NCI-H2171 treated with DMSO at 0.1 percent for 48 hours (cell line): ENCODE measurements around the gene ADGRE3.

Source experiments
- DNase-seq: peaks from one replicate; lab custom pipeline; 2025; lab: John Stamatoyannopoulos, UW

Gene ADGRE3, protein sequence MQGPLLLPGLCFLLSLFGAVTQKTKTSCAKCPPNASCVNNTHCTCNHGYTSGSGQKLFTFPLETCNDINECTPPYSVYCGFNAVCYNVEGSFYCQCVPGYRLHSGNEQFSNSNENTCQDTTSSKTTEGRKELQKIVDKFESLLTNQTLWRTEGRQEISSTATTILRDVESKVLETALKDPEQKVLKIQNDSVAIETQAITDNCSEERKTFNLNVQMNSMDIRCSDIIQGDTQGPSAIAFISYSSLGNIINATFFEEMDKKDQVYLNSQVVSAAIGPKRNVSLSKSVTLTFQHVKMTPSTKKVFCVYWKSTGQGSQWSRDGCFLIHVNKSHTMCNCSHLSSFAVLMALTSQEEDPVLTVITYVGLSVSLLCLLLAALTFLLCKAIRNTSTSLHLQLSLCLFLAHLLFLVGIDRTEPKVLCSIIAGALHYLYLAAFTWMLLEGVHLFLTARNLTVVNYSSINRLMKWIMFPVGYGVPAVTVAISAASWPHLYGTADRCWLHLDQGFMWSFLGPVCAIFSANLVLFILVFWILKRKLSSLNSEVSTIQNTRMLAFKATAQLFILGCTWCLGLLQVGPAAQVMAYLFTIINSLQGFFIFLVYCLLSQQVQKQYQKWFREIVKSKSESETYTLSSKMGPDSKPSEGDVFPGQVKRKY

DNA sequence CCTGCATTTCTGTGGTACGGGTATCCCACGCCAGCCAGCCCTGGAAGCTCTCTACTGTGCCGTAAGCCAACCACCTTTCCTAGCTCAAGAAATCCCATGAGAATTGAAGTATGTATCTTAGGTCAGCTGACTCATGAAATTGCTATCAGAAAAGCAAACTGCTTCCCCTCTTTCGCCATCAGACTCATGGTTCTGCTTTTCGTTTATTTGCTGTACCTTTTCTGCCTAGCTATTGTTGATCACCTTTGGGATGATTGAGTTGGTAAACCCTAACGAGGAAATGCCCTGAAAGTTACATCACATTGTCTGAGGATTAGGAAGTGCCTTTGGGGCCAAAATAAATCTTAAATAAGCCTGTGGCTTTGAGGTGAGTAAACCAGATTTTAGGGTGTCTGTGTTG, at the start of gene ADGRE3:
ADGRE3 (minus strand) TSS at position 81 of the 400 bp plus-strand sequence; CDS start at position 7, 74 bp downstream.
- no peak for DNase-seq

DNA sequence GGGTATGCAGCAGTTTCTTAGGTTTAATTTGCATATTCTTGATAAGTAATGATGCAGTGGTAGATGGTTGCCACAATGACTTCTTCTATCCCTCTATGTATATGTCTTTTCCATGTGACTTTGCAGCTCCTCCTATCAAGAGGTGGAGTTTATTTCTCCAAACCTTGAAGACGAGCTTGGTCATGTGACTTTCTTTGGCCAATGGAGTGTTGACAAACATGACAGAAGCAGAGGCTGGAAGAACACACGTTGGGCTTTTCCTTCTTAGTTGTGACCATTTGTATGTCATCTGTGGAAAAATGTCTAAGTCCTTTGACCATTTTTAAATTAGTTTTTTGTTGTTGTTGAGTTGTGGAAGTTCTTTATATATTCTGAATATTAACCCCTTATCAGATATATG, 47.5 kb upstream of the ADGRE3 start:
- DNase-seq, result no peak

DNA sequence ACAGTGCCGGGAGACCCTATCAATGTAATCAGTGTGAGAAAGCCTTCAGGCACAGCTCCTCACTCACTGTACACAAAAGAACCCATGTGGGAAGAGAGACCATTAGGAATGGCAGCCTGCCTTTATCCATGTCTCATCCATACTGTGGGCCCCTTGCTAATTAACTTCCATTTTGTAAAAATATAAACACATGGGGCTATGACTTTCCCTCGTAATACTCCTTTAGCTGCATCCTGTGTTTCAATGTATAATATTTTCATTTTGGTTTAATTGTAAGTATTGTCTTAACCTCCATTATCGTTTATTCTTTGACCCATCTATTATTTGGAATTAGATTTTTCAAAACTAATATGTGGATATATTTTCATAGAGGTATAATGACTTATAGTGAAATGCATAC, 44.5 kb upstream of the ADGRE3 start:
- no peak for DNase-seq

DNA sequence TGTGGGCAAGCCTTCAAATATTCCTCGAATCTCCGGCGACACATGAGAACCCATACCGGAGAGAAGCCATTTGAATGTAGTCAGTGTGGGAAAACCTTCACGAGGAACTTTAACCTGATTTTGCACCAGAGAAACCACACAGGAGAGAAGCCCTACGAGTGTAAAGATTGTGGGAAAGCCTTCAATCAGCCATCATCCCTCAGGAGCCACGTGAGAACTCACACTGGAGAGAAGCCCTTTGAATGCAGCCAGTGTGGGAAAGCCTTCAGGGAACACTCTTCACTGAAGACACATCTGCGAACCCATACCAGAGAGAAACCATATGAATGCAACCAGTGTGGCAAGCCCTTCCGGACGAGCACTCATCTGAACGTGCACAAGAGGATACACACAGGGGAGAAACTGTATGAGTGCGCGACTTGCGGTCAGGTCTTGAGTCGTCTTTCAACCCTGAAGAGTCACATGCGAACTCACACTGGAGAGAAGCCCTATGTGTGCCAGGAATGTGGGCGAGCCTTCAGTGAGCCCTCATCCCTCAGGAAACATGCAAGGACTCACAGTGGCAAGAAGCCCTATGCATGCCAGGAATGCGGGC, 44.0 kb upstream of the ADGRE3 start:
- DNase-seq, result no peak

DNA sequence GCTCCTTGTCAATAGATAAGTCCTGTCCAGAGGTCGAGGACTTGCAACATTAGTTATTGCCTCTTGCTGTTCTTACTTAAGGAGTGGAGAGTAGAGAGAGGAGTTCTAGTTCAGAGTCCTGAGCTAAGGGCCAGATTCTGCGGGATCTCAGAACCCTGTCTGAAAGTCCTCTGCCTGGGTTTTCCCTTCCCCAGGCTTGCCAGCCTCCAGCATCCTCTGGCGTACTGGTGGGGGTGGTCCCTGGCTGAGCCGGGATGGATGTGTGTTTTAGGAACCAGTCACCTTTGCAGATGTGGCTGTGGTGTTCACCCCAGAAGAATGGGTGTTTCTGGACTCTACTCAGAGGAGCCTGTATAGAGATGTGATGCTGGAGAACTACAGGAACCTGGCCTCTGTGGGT, 41.2 kb upstream of the ADGRE3 start:
- no peak for DNase-seq

DNA sequence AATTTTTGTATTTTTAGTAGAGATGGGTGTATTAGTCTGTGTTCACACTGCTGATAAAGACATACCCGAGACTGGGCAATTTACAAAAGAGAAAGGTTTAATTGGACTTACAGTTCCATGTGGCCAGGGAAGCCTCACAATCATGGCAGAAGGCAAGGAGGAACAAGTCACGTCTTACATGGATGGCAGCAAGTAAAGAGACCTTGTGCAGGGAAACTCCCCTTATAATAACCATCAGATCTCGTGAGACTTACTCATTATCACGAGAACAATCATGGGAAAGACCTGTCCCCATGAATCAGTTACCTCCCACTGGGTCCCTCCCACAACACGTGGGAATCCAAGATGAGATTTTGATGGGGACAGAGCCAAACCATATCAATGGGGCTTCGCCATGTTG, 29.8 kb upstream of the ADGRE3 start:
- no peak for DNase-seq

DNA sequence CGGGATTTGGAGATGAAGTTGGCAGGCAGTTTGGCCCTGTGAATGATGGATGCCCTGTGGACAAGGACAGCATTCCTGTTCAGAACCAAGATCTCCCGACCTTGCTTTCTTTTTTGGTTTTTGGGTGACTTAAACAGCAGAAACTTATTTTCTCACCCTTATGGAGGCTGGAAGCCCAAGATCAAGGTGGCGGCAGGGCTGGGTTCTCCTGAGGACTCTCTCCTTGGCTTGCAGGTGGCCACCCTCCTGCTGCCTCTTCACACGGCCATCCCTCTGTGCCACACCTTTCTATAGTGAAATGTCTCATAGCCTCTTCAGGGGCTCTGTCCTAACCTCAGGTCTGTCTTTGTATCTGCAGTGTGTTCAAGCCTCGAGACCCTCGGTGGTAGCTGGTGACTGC, 29.2 kb upstream of the ADGRE3 start:
- no peak for DNase-seq

DNA sequence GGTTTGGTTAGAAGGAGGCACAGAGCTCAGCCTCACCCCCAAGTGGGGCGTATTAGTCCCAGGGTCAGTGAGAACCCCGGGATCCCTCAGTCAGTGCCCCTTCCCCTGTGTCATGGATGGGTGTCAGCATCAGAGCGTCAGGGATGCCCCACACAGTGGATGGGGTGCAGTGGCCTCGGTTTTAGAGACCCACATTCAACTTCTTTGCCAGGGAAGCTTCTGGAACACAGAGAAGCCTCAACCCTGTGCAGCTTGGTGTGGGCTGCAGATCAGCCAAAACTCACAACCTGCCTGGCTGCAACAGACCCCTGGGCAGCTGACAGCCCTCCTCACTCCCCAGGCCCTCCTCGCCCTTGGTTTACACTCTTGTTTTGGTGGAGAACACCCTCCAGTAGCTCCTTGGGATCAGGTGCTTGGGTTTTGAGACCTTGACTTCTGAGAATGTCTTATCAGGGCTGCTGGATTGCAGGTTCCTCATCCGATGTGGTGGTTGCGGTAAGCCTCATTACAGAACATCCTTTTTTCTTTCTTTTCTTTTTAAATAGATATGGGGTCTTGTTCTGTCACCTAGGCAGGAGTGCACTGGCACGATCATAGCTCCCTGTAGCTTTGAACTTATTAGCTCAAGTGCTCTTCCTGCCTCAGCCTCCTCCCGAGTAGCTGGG, 26.2 kb upstream of the ADGRE3 start:
- no peak for DNase-seq

DNA sequence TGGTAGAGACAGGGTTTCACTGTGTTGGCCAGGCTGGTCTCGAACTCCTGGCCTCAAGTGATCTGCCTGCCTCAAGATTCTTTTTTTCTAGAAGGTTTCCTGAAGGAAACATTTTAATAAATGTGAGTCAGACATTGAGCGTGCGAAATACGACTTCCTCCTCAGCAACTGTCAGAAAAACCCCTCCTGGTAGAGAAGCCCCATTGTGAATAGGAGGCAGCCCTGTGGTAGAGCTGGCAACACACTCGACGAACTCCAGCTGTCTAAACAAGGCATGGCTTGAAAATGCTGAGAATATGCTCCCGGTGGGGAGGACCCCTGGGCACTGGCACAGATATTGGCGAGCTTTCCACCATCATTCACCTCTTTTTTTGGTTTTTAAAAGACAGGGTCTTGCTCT, 25.0 kb upstream of the ADGRE3 start:
- no peak for DNase-seq

DNA sequence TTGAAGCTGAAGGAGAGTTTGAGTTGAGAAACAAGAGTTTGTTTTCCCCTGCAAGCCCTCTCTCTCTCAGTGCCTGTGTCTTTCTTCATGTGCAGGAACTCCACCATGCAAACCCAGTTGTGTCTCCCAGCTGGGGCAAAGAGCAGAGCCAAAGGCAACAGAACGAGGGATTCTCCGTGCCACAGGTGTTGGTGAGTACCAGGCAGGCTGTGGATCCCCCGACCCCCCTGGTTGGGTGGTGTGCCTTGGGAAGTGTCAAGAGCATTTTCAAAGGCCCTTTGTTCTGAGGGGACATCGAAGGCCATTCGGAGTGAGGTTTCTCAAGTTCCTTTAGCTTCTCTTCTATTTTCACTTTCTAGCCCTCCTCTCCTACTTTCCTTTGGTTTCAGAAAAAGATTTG, 20.8 kb upstream of the ADGRE3 start:
- DNase-seq, result no peak

DNA sequence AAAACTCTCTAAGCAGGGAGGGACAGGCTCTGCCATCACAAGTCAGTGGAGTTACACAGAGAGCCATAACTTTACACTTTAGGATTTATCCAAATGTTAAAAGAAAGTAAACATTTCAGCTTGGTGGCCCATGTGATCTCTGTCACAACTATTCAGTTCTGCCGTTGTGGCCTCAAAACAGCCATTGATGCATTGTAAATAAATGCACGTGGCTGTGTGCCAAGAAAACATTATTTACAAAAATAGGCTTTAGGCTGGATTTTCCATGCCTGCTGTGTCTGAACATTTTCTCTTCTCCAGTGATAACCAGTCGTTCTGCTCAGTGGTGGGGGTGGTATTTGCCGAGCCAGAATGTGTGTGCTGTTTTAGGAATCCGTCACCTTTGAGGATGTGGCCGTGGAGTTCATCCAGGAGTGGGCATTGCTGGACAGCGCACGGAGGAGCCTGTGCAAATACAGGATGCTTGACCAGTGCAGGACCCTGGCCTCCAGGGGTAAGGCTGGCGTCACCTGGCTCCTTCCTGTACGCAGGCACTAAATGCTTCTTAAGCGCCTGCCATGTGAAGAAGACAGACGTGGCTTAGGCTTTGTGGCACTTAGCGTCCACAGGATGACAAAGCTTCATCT, 20.1 kb upstream of the ADGRE3 start:
- no peak for DNase-seq

DNA sequence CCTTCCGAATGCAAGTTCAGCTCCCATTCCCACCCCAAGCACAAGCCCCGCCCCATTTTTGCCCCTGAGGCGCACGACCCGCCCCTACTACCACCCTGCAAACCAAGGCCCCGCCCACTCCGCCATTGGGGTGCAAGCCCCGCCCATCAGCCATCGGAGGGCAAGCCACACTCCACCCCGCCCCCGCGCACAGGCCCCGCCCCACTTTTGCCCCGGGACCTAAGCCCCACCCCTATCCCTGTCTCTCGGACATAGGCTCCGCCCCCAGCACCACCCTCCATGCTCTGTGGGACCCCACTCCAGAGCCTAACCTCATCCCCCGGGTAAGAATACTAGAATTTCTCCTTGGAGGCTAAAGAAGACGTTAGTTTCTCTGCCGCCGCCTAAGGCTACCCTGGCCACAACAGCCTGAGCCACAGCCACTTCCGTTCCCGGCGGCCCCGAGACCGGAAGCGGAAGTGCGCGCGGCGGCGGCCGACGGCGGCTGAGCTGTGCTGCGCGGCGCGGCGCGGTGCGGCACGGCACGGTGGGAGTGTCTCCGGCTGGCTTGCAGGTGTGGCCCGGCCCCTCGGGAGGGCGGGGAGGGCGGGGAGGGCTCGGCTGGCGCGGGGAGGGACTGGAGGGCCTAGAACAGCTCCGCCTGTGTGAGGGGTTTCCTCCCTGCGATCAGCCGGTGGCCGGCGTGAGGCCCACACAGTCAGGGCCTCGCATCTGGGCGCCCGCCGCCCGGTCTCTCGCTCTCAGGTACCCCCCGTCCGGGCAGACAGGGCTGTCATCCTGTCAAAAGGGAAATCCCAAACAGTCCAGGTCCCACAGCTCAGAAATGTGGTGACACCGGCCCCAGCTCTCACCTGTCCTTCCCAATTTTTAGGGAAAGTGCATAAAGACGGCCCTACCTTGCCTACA, 15.2 kb upstream of the ADGRE3 start, which contains the start of gene ZNF333:
ZNF333 (plus strand) TSS at position 451 of the 906 bp plus-strand sequence. CDS start 3,444 bp downstream, outside the sequence.
- peak; percentile 90 for DNase-seq

DNA sequence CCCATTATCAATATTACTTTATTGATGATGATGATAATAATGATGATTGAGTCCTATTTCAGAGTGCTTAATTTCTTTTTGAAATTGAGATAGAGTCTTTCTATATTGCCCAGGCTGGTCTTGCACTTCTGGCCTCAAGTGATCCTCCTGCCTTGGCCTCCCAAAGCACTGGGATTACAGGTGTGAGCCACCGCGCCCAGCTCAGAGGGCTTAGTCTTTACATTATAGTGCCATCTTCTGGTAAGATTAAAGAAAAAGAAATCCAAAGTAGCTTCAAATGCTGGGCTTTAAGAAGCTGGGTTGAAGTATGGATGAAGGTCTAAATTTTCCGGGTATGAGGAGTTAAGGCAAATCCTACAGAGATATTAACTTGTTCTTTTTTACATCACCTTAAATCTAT, 11.8 kb upstream of the ADGRE3 start:
- DNase-seq, result peak; percentile 48

DNA sequence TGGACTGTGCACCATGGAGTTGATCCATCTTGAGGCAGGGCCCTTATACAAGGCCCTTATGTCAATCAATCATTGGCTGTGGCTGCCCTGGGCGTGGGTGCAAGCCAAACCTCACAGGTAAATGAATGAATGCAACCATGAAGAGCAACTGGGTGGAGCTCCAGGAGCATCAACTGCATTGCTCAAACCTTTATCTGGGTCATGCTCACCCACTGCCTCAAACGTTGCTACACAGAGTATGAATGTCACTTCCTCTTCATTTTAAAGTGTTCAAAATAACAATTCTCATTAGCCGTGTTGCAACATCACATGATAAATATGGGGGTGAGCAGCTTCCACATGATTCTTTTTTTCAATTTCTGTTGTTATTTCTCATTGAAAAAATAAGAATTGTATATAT, 8.8 kb upstream of the ADGRE3 start:
- DNase-seq, result no peak

DNA sequence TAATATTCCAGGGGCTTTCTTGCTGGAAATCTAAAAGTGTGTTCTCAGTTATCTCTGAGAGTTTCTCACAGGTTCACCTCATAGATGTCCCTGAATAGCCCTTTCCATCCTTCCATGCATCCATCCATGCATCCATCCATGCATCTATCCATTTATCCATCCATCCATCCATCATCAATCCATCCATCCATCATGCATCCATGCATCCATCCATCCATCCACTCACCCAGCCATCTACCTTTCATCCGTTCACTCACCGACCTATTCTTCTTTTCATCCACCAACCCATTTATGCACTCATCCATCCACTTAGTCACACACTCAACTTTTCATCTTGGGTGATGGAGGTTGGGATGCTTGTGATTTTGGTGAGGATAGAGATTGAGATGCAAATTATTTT, 7.4 kb upstream of the ADGRE3 start:
- no peak for DNase-seq

DNA sequence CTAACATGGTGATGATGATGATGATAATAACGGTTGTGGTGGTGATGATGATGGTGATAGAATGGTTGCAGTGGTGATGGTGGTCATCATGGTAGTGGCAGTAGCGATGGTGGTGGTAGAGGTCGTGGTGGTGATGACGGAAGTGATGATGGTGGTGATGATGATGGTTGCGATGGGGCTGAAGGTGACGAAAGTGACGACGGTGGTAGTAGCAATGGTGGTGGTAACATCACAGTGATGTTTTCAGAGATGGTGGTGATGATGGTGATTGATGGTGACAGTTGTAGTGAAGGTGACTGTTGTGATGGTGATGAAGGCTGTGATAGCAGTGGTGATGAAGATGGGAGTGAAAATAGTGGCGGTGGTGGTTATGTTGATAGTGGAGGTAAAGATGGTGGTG, 3.6 kb upstream of the ADGRE3 start:
- DNase-seq, result no peak

DNA sequence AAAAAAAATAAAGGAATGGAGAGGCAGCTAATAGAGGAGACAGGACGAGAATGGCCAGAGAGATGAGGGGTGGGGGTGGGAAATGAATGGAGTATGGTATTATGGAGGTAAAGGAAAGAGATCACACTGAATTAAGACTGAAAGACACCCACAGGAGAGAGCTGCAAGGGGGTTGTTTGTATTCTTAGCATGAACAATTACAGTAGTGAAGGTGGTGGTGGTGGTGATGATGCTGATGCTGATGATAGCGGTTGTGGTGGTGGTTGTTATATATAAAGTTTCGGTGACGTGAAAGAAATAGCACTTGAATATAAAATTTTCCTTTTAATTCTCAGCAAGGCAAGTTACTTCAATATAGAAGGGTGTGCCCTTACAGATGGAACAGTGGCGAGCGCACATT, 2.8 kb upstream of the ADGRE3 start:
- DNase-seq, result no peak

DNA sequence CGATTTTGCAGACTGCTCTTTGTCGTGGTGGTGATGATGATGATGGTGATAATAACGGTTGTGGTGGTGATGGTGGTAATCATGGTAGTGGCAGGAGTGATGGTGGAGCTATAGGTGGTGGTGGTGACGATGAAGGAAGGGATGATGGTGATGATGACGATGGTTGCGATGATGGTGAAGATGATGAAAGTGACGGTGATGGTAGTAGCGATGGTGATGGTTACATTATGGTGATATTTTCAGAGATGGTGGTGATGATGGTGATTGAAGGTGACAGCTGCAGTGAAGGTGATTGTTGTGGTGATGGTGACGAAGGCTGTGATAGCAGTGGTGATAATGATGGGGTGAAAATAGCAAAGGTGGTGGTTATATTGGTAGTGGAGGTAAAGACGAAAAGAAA, 2.1 kb upstream of the ADGRE3 start:
- no peak for DNase-seq

DNA sequence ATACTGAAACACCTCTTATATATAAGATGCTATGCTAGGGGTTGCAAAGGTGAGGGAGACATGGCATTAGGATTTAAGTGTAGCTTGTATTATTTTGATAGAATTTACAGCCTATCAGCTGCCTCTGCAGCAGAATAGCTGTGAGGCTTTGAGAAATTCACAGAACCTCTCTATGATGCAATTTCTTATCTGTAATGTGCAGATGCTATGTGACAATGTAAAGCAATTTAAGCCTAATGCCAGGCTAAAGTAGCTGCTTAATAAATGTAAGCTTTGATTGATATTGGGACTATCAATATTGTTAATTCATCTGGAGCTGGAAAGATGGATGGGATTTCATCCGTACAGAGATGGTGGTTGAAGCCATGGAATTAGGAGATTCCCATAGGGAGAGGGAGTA, 1.6 kb downstream of the ADGRE3 start:
- DNase-seq, result no peak

DNA sequence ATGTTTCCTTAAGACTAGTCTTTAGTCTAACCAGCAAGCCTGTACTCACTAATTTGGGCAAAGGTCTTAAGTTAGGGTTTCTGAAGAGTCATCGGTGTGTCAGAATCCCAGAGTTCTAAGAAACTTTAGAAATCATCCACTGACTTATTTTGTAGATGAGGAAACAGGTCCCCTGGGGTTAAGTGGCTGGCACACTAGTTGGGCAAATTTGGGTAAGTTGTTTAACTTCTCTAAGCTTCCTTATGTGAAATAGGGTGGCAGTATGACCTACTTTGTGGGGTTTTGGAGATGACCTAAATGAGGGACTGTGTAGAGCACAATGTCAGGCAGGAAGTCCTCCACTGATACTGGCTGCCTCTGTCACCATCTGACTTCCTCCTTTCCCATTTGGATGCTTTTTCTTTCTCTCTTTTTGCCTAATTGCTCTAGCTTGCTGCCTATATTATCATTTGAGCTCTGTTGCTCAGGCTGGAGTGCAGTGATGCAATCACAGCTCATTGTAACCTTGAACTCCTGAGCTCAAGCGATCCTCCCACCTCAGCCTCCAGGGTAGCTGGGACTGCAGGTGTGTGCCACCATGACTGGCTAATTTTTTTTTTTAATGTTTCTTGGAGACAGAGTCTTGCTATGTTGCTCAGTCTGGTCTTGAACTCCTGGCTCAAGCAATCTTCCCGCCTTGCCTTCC, 2.3 kb downstream of the ADGRE3 start:
- no peak for DNase-seq

DNA sequence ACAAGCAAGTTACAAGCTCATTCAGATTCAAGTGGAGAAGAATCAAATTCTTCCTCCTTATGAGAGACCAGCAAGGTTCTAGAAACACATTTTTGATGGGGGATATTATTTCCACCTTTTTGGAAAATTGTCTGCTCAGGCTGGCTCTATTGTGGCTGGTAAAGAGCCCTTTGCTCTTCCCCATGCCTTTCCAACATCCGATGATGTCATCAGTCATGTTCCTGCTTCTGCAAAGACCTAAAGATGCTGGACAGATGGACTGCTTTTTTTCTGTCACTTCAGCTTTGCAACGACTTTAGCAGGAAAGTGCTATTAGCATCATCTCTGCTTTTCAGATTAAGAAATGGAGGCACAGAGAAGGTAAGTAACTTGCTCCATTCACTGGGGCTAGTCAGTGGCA, 4.2 kb downstream of the ADGRE3 start:
- no peak for DNase-seq
